ENCODE results near the gene ALDOB.

ALDOB gene

GRCh38 chr9:101414839-101415238, 20.7 kb downstream of the ALDOB start:
- no peak overlapping the region for H3K27ac Mint-ChIP-seq (ENCODE audit: low read depth)
- H3K9me3 Mint-ChIP-seq = peaks cover 54% of the 10 kb centered on the region
- H3K4me1 Mint-ChIP-seq = no peaks in the 10 kb centered on the region
- ATAC-seq (replicated peaks; ENCODE audit: extremely low read depth, poor library complexity, severe bottlenecking) (no peak), DNase-seq (ENCODE audit: low spot score in 2 of 2) (no peak)
- H3K4me3 Mint-ChIP-seq = no peak overlapping the region
- H3K27me3 Mint-ChIP-seq = no peaks in the 10 kb centered on the region
- H3K36me3 Mint-ChIP-seq (ENCODE audit: insufficient read depth) = peaks cover 3% of the 10 kb centered on the region

GRCh38 chr9:101409079-101409477, 26.5 kb downstream of the ALDOB start:
- no peak for ATAC-seq (replicated peaks; ENCODE audit: extremely low read depth, poor library complexity, severe bottlenecking)
- no peak for DNase-seq (ENCODE audit: low spot score in 2 of 2)
- Mint-ChIP-seq H3K4me3 (no peak overlapping the region), H3K9me3 (peaks cover 45% of the 10 kb centered on the region), H3K36me3 (ENCODE audit: insufficient read depth) (peaks cover 35% of the 10 kb centered on the region), H3K27ac (ENCODE audit: low read depth) (no peak overlapping the region), H3K4me1 (no peaks in the 10 kb centered on the region), H3K27me3 (no peaks in the 10 kb centered on the region)

GRCh38 chr9:101408374-101409078, 27.0 kb downstream of the ALDOB start:
- ATAC-seq (replicated peaks; ENCODE audit: extremely low read depth, poor library complexity, severe bottlenecking) = no peak
- H3K4me1 Mint-ChIP-seq = peaks cover 5% of the 10 kb centered on the region
- no peaks in the 10 kb centered on the region for H3K27me3 Mint-ChIP-seq
- H3K27ac Mint-ChIP-seq (ENCODE audit: low read depth) = no peak overlapping the region
- no peak overlapping the region for H3K4me3 Mint-ChIP-seq
- H3K9me3 Mint-ChIP-seq = peaks cover 44% of the 10 kb centered on the region
- DNase-seq (ENCODE audit: low spot score in 2 of 2) = no peak
- peaks cover 39% of the 10 kb centered on the region for H3K36me3 Mint-ChIP-seq (ENCODE audit: insufficient read depth)

- H3K27me3 Mint-ChIP-seq = no peaks in the 10 kb centered on the region
- ATAC-seq (replicated peaks; ENCODE audit: extremely low read depth, poor library complexity, severe bottlenecking) = no peak
- H3K36me3 Mint-ChIP-seq (ENCODE audit: insufficient read depth) = peaks cover 57% of the 10 kb centered on the region
- no peak for DNase-seq (ENCODE audit: low spot score in 2 of 2)
- peaks cover 27% of the 10 kb centered on the region for H3K9me3 Mint-ChIP-seq
- H3K27ac Mint-ChIP-seq (ENCODE audit: low read depth) = peak overlapping the region; percentile 9
- no peak overlapping the region for H3K4me3 Mint-ChIP-seq
- peaks cover 42% of the 10 kb centered on the region for H3K4me1 Mint-ChIP-seq
Observed at GRCh38 chr9:101403516-101404285, 31.9 kb downstream of the ALDOB start.

- peak overlapping the region; percentile 23 for H3K27ac Mint-ChIP-seq (ENCODE audit: low read depth)
- no peaks in the 10 kb centered on the region for H3K27me3 Mint-ChIP-seq
- H3K4me3 Mint-ChIP-seq = peak overlapping the region; percentile 96
- peaks cover 46% of the 10 kb centered on the region for H3K36me3 Mint-ChIP-seq (ENCODE audit: insufficient read depth)
- H3K4me1 Mint-ChIP-seq = peaks cover 72% of the 10 kb centered on the region
- H3K9me3 Mint-ChIP-seq = peaks cover 10% of the 10 kb centered on the region
- DNase-seq (ENCODE audit: low spot score in 2 of 2) (no peak), ATAC-seq (replicated peaks; ENCODE audit: extremely low read depth, poor library complexity, severe bottlenecking) (no peak)
Observed at GRCh38 chr9:101400120-101400519, 35.5 kb downstream of the ALDOB start.

GRCh38 chr9:101399643-101399970, 36.0 kb downstream of the ALDOB start:
- DNase-seq (ENCODE audit: low spot score in 2 of 2) (no peak), ATAC-seq (replicated peaks; ENCODE audit: extremely low read depth, poor library complexity, severe bottlenecking) (no peak)
- Mint-ChIP-seq H3K27me3 (no peaks in the 10 kb centered on the region), H3K4me1 (peaks cover 76% of the 10 kb centered on the region), H3K4me3 (peak overlapping the region; percentile 96), H3K27ac (ENCODE audit: low read depth) (peak overlapping the region; percentile 99), H3K36me3 (ENCODE audit: insufficient read depth) (peaks cover 40% of the 10 kb centered on the region), H3K9me3 (peaks cover 5% of the 10 kb centered on the region)

GRCh38 chr9:101398930-101399642, 36.5 kb downstream of the ALDOB start:
- no peak for DNase-seq (ENCODE audit: low spot score in 2 of 2)
- peaks cover 81% of the 10 kb centered on the region for H3K4me1 Mint-ChIP-seq

GRCh38 chr9:101398068-101398929, 37.3 kb downstream of the ALDOB start, which contains the start of the genes MRPL50 and ZNF189:
MRPL50 (minus strand) TSS chr9:101398618; CDS start chr9:101398592, 26 bp downstream.
ZNF189 (plus strand) TSS chr9:101398851; CDS start chr9:101399157, 306 bp downstream.
- Mint-ChIP-seq H3K9me3 (no peaks in the 10 kb centered on the region), H3K27me3 (no peaks in the 10 kb centered on the region)
- ATAC-seq (replicated peaks; ENCODE audit: extremely low read depth, poor library complexity, severe bottlenecking) = peak; percentile 95

More at GRCh38 chr9:101398930-101399642, 36.5 kb downstream of the ALDOB start:
- H3K9me3 Mint-ChIP-seq = peaks cover 5% of the 10 kb centered on the region
- peak overlapping the region; percentile 96 for H3K4me3 Mint-ChIP-seq
- ATAC-seq (replicated peaks; ENCODE audit: extremely low read depth, poor library complexity, severe bottlenecking) = no peak
- peaks cover 39% of the 10 kb centered on the region for H3K36me3 Mint-ChIP-seq (ENCODE audit: insufficient read depth)
- peak overlapping the region; percentile 99 for H3K27ac Mint-ChIP-seq (ENCODE audit: low read depth)
- H3K27me3 Mint-ChIP-seq = no peaks in the 10 kb centered on the region

GRCh38 chr9:101397746-101398067, 37.9 kb downstream of the ALDOB start:
- Mint-ChIP-seq H3K4me1 (peaks cover 73% of the 10 kb centered on the region), H3K4me3 (peak overlapping the region; percentile 96), H3K27ac (ENCODE audit: low read depth) (peak overlapping the region; percentile 99), H3K27me3 (no peaks in the 10 kb centered on the region), H3K36me3 (ENCODE audit: insufficient read depth) (peaks cover 30% of the 10 kb centered on the region), H3K9me3 (no peaks in the 10 kb centered on the region)
- DNase-seq (ENCODE audit: low spot score in 2 of 2) = no peak
- no peak for ATAC-seq (replicated peaks; ENCODE audit: extremely low read depth, poor library complexity, severe bottlenecking)

More at GRCh38 chr9:101398068-101398929, 37.3 kb downstream of the ALDOB start, which contains the start of the genes MRPL50 and ZNF189:
- DNase-seq (ENCODE audit: low spot score in 2 of 2) = peak; percentile 89 to 95
- peak within 1 kb of the TSS; percentile 99 for H3K27ac Mint-ChIP-seq (ENCODE audit: low read depth)
- H3K4me1 Mint-ChIP-seq = peaks cover 74% of the 10 kb centered on the region
- peaks cover 33% of the 10 kb centered on the region for H3K36me3 Mint-ChIP-seq (ENCODE audit: insufficient read depth)
- peak within 1 kb of the TSS; percentile 96 for H3K4me3 Mint-ChIP-seq

GRCh38 chr9:101394687-101395086, 40.9 kb downstream of the ALDOB start:
- Mint-ChIP-seq H3K36me3 (ENCODE audit: insufficient read depth) (peaks cover 31% of the 10 kb centered on the region), H3K4me3 (no peak overlapping the region), H3K27me3 (no peaks in the 10 kb centered on the region), H3K27ac (ENCODE audit: low read depth) (no peak overlapping the region), H3K9me3 (no peaks in the 10 kb centered on the region), H3K4me1 (peaks cover 70% of the 10 kb centered on the region)
- ATAC-seq (replicated peaks; ENCODE audit: extremely low read depth, poor library complexity, severe bottlenecking) = no peak
- DNase-seq (ENCODE audit: low spot score in 2 of 2) = no peak

GRCh38 chr9:101393135-101393534, 42.4 kb downstream of the ALDOB start:
- Mint-ChIP-seq H3K36me3 (ENCODE audit: insufficient read depth) (peaks cover 32% of the 10 kb centered on the region), H3K9me3 (no peaks in the 10 kb centered on the region), H3K27me3 (no peaks in the 10 kb centered on the region), H3K4me3 (no peak overlapping the region), H3K4me1 (peaks cover 67% of the 10 kb centered on the region), H3K27ac (ENCODE audit: low read depth) (no peak overlapping the region)
- ATAC-seq (replicated peaks; ENCODE audit: extremely low read depth, poor library complexity, severe bottlenecking) (no peak), DNase-seq (ENCODE audit: low spot score in 2 of 2) (no peak)

GRCh38 chr9:101388507-101388993, 47.0 kb downstream of the ALDOB start:
- H3K4me1 Mint-ChIP-seq = peaks cover 36% of the 10 kb centered on the region
- H3K9me3 Mint-ChIP-seq = peaks cover 6% of the 10 kb centered on the region
- H3K27me3 Mint-ChIP-seq = no peaks in the 10 kb centered on the region
- DNase-seq (ENCODE audit: low spot score in 2 of 2) = no peak
- peak overlapping the region; percentile 73 for H3K27ac Mint-ChIP-seq (ENCODE audit: low read depth)
- peaks cover 21% of the 10 kb centered on the region for H3K36me3 Mint-ChIP-seq (ENCODE audit: insufficient read depth)
- H3K4me3 Mint-ChIP-seq = no peak overlapping the region
- ATAC-seq (replicated peaks; ENCODE audit: extremely low read depth, poor library complexity, severe bottlenecking) = no peak

Data from central memory CD8-positive, alpha-beta T cell (primary cell).